Activated CD8-positive, alpha-beta T cell treated with anti-CD3 and anti-CD28 coated beads for 36 hours (primary cell): ENCODE data around the gene E2F1. TPM values are rescaled to one million over a fixed set of nuclear protein-coding genes. Genes with fewer than 3 reads are reported as not detected.

Source experiments
- ATAC-seq: fragments of 200-7000 bp; cut with Tn5 transposase; one replicate; pipeline ENCODE4 v1.10.0; 2021; ENCODE audit warnings: mild to moderate bottlenecking, moderate library complexity
- CTCF ChIA-PET: fragments of 350-600 bp; sonication (Branson Sonifier 250); formaldehyde crosslinking; loops from one replicate; lab custom pipeline; 2021; ENCODE audit warnings: antibody characterized with exemption; lab: Charles Lee
- POLR2A ChIA-PET: fragments of 350-600 bp; sonication (Branson Sonifier 250); formaldehyde crosslinking; loops from one replicate; lab custom pipeline; 2021; ENCODE audit warnings: antibody characterized with exemption; lab: Charles Lee
- DNase-seq: peaks from one replicate; pipeline ENCODE4 v3.0.0-alpha.2; 2020
- H3K27ac Mint-ChIP-seq: one replicate; pipeline ENCODE4 v1.8.0; 2021; ENCODE audit warnings: mild to moderate bottlenecking, mixed read lengths
- H3K27me3 Mint-ChIP-seq: one replicate; pipeline ENCODE4 v1.8.0; 2021; ENCODE audit warnings: mixed read lengths
- H3K36me3 Mint-ChIP-seq: one replicate; pipeline ENCODE4 v1.8.0; 2021; ENCODE audit warnings: low read depth, mixed read lengths
- H3K4me1 Mint-ChIP-seq: one replicate; pipeline ENCODE4 v1.8.0; 2021; ENCODE audit warnings: low read depth, mixed read lengths
- H3K4me3 Mint-ChIP-seq: one replicate; pipeline ENCODE4 v1.8.0; 2021; ENCODE audit warnings: mild to moderate bottlenecking, moderate library complexity, mixed read lengths
- H3K9me3 Mint-ChIP-seq: one replicate; pipeline ENCODE4 v1.8.0; 2021; ENCODE audit warnings: mixed read lengths
- CTCF ChIP-seq: fragments of 200-600 bp; IDR thresholded peaks from one replicate; pipeline ENCODE4 v1.8.0; 2022; ENCODE audit warnings: antibody characterized with exemption, mild to moderate bottlenecking
- intact Hi-C: fragments of 100-400 bp; cut with micrococcal nuclease; formaldehyde crosslinking; loops from one replicate; pipeline ENCODE4 v1.10.0; 2022
- total RNA-seq, 2 experiments: library from RNA; stranded (reverse); gene quantifications; one replicate each; pipeline ENCODE4 v1.2.3, GENCODE V29; 2021

The E2F1 gene
- total RNA-seq, 2 experiments from 2014 or later, result 71.2 to 72.0 TPM

DNA sequence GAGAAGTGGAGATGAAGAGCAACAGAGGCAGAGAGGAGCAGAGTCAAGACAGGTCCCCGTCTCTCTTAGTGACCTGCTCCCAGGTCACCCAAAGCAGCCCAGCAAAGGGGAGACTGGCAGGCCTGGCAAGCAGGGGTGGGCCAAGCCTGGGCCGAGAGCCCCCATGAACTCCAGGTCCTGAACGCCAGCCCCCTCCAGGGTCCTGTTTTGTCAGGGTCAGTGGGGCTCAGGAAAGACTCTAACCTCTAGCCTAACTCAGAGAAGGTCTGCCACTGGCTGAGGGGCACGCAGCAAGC lies 13.1 kb downstream of the E2F1 start:
- ChIA-PET CTCF (interaction anchor here (2.5 kb wide), 1 partner anchor 12 kb away, joined by 6 read pairs; no protein-coding TSS in a partner anchor), POLR2A (interaction anchor here (1.4 to 15.4 kb wide), 3 partner anchors 7 to 230 kb away, joined by 4 to 262 read pairs (median 8); partner anchors contain the start of genes NECAB3 and SNTA1)

GRCh38 chr20:33672426-33673113 lies 13.6 kb downstream of the E2F1 start:
- intact Hi-C loops, result no loop called here
- H3K9me3 Mint-ChIP-seq, result no peaks in the 10 kb centered on the region
- CTCF ChIA-PET, result interaction anchor here (2.5 kb wide), 1 partner anchor 13 kb away, joined by 6 read pairs; no protein-coding TSS in a partner anchor
- peak overlapping the region; percentile 83 for H3K4me3 Mint-ChIP-seq
- H3K27ac Mint-ChIP-seq, result no peak overlapping the region
- H3K4me1 Mint-ChIP-seq, result peaks cover 24% of the 10 kb centered on the region
- ATAC-seq, result no peak
- no peaks in the 10 kb centered on the region for H3K27me3 Mint-ChIP-seq
- peaks cover 22% of the 10 kb centered on the region for H3K36me3 Mint-ChIP-seq
- POLR2A ChIA-PET, result interaction anchor here (1.4 to 15.4 kb wide), 3 partner anchors 7 to 229 kb away, joined by 4 to 262 read pairs (median 8); partner anchors contain the start of genes NECAB3 and SNTA1
- no peak for DNase-seq
- no peak for TF ChIP-seq CTCF

More for the DNA sequence above, 13.1 kb downstream of the E2F1 start:
- Mint-ChIP-seq H3K27me3 (no peaks in the 10 kb centered on the region), H3K9me3 (no peaks in the 10 kb centered on the region), H3K4me1 (peaks cover 25% of the 10 kb centered on the region), H3K27ac (no peak overlapping the region), H3K4me3 (peak overlapping the region; percentile 83), H3K36me3 (peaks cover 24% of the 10 kb centered on the region)
- intact Hi-C loops, result no loop called here
- no peak for TF ChIP-seq CTCF
- DNase-seq, result no peak
- no peak for ATAC-seq

GRCh38 chr20:33671573-33672288 lies 14.5 kb downstream of the E2F1 start:
- H3K9me3 Mint-ChIP-seq, result no peaks in the 10 kb centered on the region
- TF ChIP-seq CTCF, result no peak
- peaks cover 22% of the 10 kb centered on the region for H3K4me1 Mint-ChIP-seq
- intact Hi-C loops, result no loop called here
- ATAC-seq (no peak), DNase-seq (no peak)
- H3K4me3 Mint-ChIP-seq, result no peak overlapping the region
- no peak overlapping the region for H3K27ac Mint-ChIP-seq
- CTCF ChIA-PET, result interaction anchor here (1.7 to 2.5 kb wide), 3 partner anchors 9 to 214 kb away, joined by 5 to 7 read pairs (median 6); no protein-coding TSS in a partner anchor
- no peaks in the 10 kb centered on the region for H3K27me3 Mint-ChIP-seq
- POLR2A ChIA-PET, result interaction anchor here (0.6 to 15.4 kb wide), 4 partner anchors 8 to 228 kb away, joined by 3 to 262 read pairs (median 6); partner anchors contain the start of genes NECAB3 and SNTA1
- peaks cover 15% of the 10 kb centered on the region for H3K36me3 Mint-ChIP-seq

DNA sequence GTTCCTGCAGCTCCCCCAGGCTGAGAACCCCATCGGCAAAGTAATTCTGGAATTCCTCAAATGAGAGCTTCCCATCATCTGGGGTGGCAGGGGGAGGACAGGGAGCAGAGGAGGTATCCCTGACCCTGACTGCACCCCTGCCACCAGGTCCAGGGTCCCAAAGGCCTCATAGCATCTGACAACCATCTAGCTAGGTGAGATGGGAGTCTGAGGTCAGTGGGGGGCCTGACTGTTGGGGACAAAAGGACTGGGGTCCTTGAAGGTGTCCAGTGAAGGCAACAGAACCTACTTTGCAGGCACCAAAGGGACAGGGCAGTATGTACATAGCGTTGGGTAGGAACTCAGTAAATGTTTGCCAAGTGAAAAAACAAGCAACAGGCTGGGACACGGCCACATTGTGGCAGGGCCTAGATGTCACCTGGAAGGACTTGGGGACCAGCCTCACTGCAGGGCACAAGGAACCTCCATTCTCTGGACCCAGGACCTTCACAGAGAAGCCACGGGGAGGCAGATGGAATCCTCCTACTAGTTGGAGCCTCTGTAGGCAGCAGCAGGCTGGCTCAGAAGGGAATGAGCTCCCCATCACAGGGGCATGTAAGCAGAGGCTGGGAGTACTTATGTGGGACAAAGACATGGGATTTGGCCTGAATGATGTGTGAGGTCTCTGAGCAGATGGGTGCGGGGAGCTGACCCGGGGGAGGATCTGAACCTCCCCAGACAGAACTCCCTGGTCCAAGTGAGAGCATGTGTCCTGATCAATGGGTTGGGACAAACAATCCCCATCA lies 15.3 kb downstream of the E2F1 start:
- no peaks in the 10 kb centered on the region for H3K9me3 Mint-ChIP-seq
- ChIA-PET POLR2A (interaction anchor here (0.7 to 15.4 kb wide), 2 partner anchors 9 to 181 kb away, joined by 4 to 262 read pairs; partner anchors contain the start of genes CBFA2T2 and NECAB3), CTCF (interaction anchor here (1.7 to 2.5 kb wide), 3 partner anchors 10 to 213 kb away, joined by 5 to 7 read pairs (median 6); no protein-coding TSS in a partner anchor)
- no peak for TF ChIP-seq CTCF
- H3K27me3 Mint-ChIP-seq, result no peaks in the 10 kb centered on the region
- H3K36me3 Mint-ChIP-seq, result peaks cover 10% of the 10 kb centered on the region
- no peak overlapping the region for H3K27ac Mint-ChIP-seq
- no peak overlapping the region for H3K4me3 Mint-ChIP-seq
- intact Hi-C loops, result no loop called here
- DNase-seq, result no peak
- H3K4me1 Mint-ChIP-seq, result peaks cover 30% of the 10 kb centered on the region
- ATAC-seq, result no peak
